ENCODE data around the gene SORCS2.
"Not testable (repeated sequence)": the region's sequence is repeated elsewhere in the genome, so short reads cannot be mapped to it uniquely, and the experiment has no call there.

Gene SORCS2

DNA sequence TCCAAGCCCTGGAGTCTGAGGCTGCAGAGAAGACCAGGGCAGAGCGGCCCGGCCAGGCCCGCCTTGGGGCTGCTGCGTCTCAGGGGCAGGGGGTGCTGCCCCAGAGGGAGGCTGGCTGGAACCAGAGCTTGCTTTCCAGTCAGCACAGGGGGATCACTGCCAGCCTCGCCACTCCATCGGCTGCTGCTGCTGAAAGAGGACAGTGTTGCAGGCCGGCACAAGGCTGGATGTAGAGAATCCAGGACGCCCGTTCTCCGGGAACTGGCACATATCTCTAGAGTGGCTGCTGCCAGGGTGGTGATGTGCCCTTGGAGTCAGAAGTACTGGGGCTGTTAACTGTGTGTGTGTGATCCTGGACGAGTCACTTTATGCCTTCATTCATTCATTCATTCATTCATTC is 31.9 kb upstream of the SORCS2 start:
- H3K4me2 ChIP-seq (ENCODE audit: low read length, poor library complexity, severe bottlenecking): no peak overlapping the region
- no peak overlapping the region for H3K9ac ChIP-seq (ENCODE audit: low read length)
- H3K4ac ChIP-seq (ENCODE audit: low read depth in 1 of 2, low read length in 2 of 2): no peak overlapping the region
- no peak overlapping the region for H2BK120ac ChIP-seq (ENCODE audit: low read depth, low read length)
- H2BK15ac ChIP-seq (ENCODE audit: low read depth, poor library complexity, severe bottlenecking): no peak overlapping the region
- H3K4me3 ChIP-seq (ENCODE audit: insufficient read depth in 1 of 2, low read depth in 1 of 2, low read length in 2 of 2): no peak overlapping the region
- H3K4me1 ChIP-seq (ENCODE audit: control insufficient read depth, insufficient read depth, low read depth, low read length): peaks cover 21% of the 10 kb centered on the region
- H3K18ac ChIP-seq (ENCODE audit: low read depth in 1 of 2, low read length in 2 of 2): no peak overlapping the region
- no peak overlapping the region for H4K8ac ChIP-seq (ENCODE audit: low read length)
- no peak overlapping the region for H2AFZ ChIP-seq (ENCODE audit: low read depth, low read length)
- no peaks in the 10 kb centered on the region for H3K79me1 ChIP-seq (replicated peaks; ENCODE audit: low read length, poor library complexity, severe bottlenecking)
- no peak overlapping the region for H3K23ac ChIP-seq (ENCODE audit: low read length in 2 of 2)
- H2AK5ac ChIP-seq (ENCODE audit: low read length, severe bottlenecking): no peak overlapping the region
- no peak for DNase-seq
- H3K27ac ChIP-seq (ENCODE audit: low read length, poor library complexity, severe bottlenecking): no peak overlapping the region
- H3K14ac ChIP-seq (ENCODE audit: low read length in 2 of 2): no peak overlapping the region
- no peaks in the 10 kb centered on the region for H3K36me3 ChIP-seq (ENCODE audit: control insufficient read depth in 1 of 2, insufficient read depth in 2 of 2, low read depth in 1 of 2, low read length in 2 of 2)
- peaks cover 29 to 47% of the 10 kb centered on the region in 2 experiments for H3K27me3 ChIP-seq (ENCODE audit: control insufficient read depth in 1 of 2, insufficient read depth in 1 of 2, low read length in 2 of 2)
- no peak overlapping the region for H4K91ac ChIP-seq (ENCODE audit: low read length)
- WGBS: 87% methylated on average over 7 of the region's 11 CpGs
- no peak overlapping the region for H2BK12ac ChIP-seq (ENCODE audit: low read length in 2 of 2)
- H2BK5ac ChIP-seq (ENCODE audit: low read depth, low read length, poor library complexity, severe bottlenecking): no peak overlapping the region
- H3K9me3 ChIP-seq (ENCODE audit: control insufficient read depth, low read length): no peaks in the 10 kb centered on the region

DNA sequence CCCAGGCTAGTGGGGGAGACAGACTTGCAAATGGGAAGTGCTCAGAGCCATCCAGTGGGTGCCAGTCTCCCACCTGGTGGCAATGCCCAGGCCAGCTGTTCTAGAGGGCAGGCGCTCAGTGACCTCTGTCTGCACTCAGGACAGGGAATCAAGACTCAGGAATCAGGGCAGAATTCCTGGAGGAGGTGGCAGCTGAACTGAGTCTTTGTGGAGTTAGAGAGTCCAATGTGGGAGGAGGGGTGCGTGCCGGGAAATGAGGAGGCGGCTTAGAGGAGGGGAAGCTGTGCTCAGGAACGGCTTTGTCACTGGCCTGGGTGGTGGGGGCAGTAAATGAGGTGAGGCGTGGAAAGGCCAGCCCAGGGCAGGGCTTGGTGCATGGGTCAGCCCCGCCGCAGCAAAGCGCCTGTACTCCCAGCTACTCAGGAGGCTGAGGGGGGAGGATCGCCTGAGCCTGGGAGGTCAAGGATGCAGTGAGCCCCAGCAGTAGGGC is 31.3 kb upstream of the SORCS2 start:
- Histone ChIP-seq H2BK15ac (ENCODE audit: low read depth, poor library complexity, severe bottlenecking) (no peak overlapping the region), H3K4me1 (ENCODE audit: control insufficient read depth, insufficient read depth, low read depth, low read length) (peaks cover 18% of the 10 kb centered on the region), H4K91ac (ENCODE audit: low read length) (no peak overlapping the region), H3K4me3 (ENCODE audit: insufficient read depth in 1 of 2, low read depth in 1 of 2, low read length in 2 of 2) (no peak overlapping the region), H3K79me1 (replicated peaks; ENCODE audit: low read length, poor library complexity, severe bottlenecking) (no peaks in the 10 kb centered on the region), H2BK120ac (ENCODE audit: low read depth, low read length) (no peak overlapping the region), H3K36me3 (ENCODE audit: control insufficient read depth in 1 of 2, insufficient read depth in 2 of 2, low read depth in 1 of 2, low read length in 2 of 2) (no peaks in the 10 kb centered on the region), H3K23ac (ENCODE audit: low read length in 2 of 2) (no peak overlapping the region), H3K9ac (ENCODE audit: low read length) (no peak overlapping the region), H3K18ac (ENCODE audit: low read depth in 1 of 2, low read length in 2 of 2) (no peak overlapping the region), H3K4me2 (ENCODE audit: low read length, poor library complexity, severe bottlenecking) (no peak overlapping the region), H2AFZ (ENCODE audit: low read depth, low read length) (no peak overlapping the region), H3K27me3 (ENCODE audit: control insufficient read depth in 1 of 2, insufficient read depth in 1 of 2, low read length in 2 of 2) (peaks cover 29 to 47% of the 10 kb centered on the region in 2 experiments), H4K8ac (ENCODE audit: low read length) (no peak overlapping the region), H3K4ac (ENCODE audit: low read depth in 1 of 2, low read length in 2 of 2) (no peak overlapping the region), H2AK5ac (ENCODE audit: low read length, severe bottlenecking) (no peak overlapping the region), H2BK12ac (ENCODE audit: low read length in 2 of 2) (no peak overlapping the region), H2BK5ac (ENCODE audit: low read depth, low read length, poor library complexity, severe bottlenecking) (no peak overlapping the region), H3K27ac (ENCODE audit: low read length, poor library complexity, severe bottlenecking) (no peak overlapping the region), H3K14ac (ENCODE audit: low read length in 2 of 2) (no peak overlapping the region), H3K9me3 (ENCODE audit: control insufficient read depth, low read length) (no peaks in the 10 kb centered on the region)
- 88% methylated on average over 10 of the region's 10 CpGs for WGBS
- DNase-seq: no peak

DNA sequence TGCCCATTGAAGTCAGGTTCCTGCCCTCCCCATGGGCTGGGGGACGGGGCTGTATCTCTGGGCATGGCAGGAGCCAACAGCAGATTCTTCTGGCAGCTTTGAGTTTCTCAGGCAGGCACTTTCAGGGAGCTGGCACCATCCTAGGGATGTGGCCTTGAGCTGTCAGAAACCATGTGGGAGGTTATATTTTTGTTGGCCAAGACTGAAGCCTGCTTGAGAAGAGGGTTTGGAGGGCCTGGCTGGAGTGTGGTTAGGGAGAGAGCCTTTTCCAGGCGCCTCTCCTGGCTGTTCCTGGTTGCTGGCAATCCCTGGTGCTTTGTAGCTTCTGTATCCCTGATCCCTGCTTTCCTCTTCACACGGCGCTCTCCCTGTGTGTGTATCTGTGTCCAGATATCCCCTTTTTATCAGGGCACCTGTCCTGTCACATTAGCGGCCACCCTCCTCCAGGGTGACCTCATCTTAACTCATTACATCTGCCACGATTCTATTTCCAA is 30.6 kb upstream of the SORCS2 start:
- Histone ChIP-seq H3K4me3 (ENCODE audit: insufficient read depth in 1 of 2, low read depth in 1 of 2, low read length in 2 of 2) (no peak overlapping the region), H3K36me3 (ENCODE audit: control insufficient read depth in 1 of 2, insufficient read depth in 2 of 2, low read depth in 1 of 2, low read length in 2 of 2) (no peaks in the 10 kb centered on the region), H2BK12ac (ENCODE audit: low read length in 2 of 2) (no peak overlapping the region), H3K4ac (ENCODE audit: low read depth in 1 of 2, low read length in 2 of 2) (no peak overlapping the region), H4K91ac (ENCODE audit: low read length) (no peak overlapping the region), H2BK5ac (ENCODE audit: low read depth, low read length, poor library complexity, severe bottlenecking) (no peak overlapping the region), H4K8ac (ENCODE audit: low read length) (no peak overlapping the region), H2BK15ac (ENCODE audit: low read depth, poor library complexity, severe bottlenecking) (no peak overlapping the region), H3K4me2 (ENCODE audit: low read length, poor library complexity, severe bottlenecking) (no peak overlapping the region), H3K27me3 (ENCODE audit: control insufficient read depth in 1 of 2, insufficient read depth in 1 of 2, low read length in 2 of 2) (peaks cover 31 to 43% of the 10 kb centered on the region in 2 experiments), H3K27ac (ENCODE audit: low read length, poor library complexity, severe bottlenecking) (no peak overlapping the region), H3K14ac (ENCODE audit: low read length in 2 of 2) (no peak overlapping the region), H3K18ac (ENCODE audit: low read depth in 1 of 2, low read length in 2 of 2) (no peak overlapping the region), H3K23ac (ENCODE audit: low read length in 2 of 2) (no peak overlapping the region), H2AK5ac (ENCODE audit: low read length, severe bottlenecking) (no peak overlapping the region), H3K9me3 (ENCODE audit: control insufficient read depth, low read length) (no peaks in the 10 kb centered on the region), H3K9ac (ENCODE audit: low read length) (no peak overlapping the region), H2AFZ (ENCODE audit: low read depth, low read length) (no peak overlapping the region), H2BK120ac (ENCODE audit: low read depth, low read length) (no peak overlapping the region), H3K4me1 (ENCODE audit: control insufficient read depth, insufficient read depth, low read depth, low read length) (peaks cover 17% of the 10 kb centered on the region), H3K79me1 (replicated peaks; ENCODE audit: low read length, poor library complexity, severe bottlenecking) (no peaks in the 10 kb centered on the region)
- DNase-seq: no peak
- WGBS: 71% methylated on average over 6 of the region's 6 CpGs

DNA sequence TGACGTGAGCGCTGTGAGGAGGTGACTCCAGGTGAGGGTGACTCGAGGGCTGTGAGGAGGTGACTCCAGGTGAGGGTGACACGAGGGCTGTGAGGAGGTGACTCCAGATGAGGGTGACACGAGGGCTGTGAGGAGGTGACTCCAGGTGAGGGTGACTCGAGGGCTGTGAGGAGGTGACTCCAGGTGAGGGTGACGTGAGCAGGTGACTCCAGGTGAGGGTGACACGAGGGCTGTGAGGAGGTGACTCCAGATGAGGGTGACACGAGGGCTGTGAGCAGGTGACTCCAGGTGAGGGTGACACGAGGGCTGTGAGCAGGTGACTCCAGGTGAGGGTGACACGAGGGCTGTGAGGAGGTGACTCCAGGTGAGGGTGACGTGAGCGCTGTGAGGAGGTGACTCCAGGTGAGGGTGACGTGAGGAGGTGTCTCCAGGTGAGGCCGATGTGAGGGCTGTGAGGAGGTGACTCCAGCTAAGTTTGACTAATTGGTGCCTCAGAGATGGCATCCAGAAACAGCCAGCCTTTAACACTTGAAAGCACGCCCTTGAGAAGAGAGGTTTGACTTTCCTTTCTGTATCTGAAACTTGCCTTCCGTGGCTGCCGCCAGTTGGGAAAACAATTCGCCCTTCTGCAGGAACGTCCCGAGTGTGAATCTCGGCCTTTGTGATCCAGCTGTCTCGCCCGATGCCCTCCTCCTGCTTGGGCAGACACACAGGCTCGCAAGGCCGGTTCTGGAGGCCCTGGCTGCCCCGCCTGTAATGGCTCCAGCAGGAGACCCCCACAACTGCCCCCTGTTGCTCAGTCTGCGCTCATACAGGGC is 27.1 kb upstream of the SORCS2 start:
- not testable (repeated sequence) for H3K79me1 ChIP-seq (replicated peaks; ENCODE audit: low read length, poor library complexity, severe bottlenecking); H4K8ac ChIP-seq (ENCODE audit: low read length); H2AFZ ChIP-seq (ENCODE audit: low read depth, low read length); H2BK120ac ChIP-seq (ENCODE audit: low read depth, low read length); H3K4ac ChIP-seq (ENCODE audit: low read depth in 1 of 2, low read length in 2 of 2); H3K4me1 ChIP-seq (ENCODE audit: control insufficient read depth, insufficient read depth, low read depth, low read length); H2AK5ac ChIP-seq (ENCODE audit: low read length, severe bottlenecking); DNase-seq; H3K18ac ChIP-seq (ENCODE audit: low read depth in 1 of 2, low read length in 2 of 2); H4K91ac ChIP-seq (ENCODE audit: low read length); H3K27ac ChIP-seq (ENCODE audit: low read length, poor library complexity, severe bottlenecking); H3K36me3 ChIP-seq (ENCODE audit: control insufficient read depth in 1 of 2, insufficient read depth in 2 of 2, low read depth in 1 of 2, low read length in 2 of 2); H2BK12ac ChIP-seq (ENCODE audit: low read length in 2 of 2); H2BK5ac ChIP-seq (ENCODE audit: low read depth, low read length, poor library complexity, severe bottlenecking); H3K9me3 ChIP-seq (ENCODE audit: control insufficient read depth, low read length); H2BK15ac ChIP-seq (ENCODE audit: low read depth, poor library complexity, severe bottlenecking); H3K9ac ChIP-seq (ENCODE audit: low read length); H3K23ac ChIP-seq (ENCODE audit: low read length in 2 of 2); H3K14ac ChIP-seq (ENCODE audit: low read length in 2 of 2); H3K4me2 ChIP-seq (ENCODE audit: low read length, poor library complexity, severe bottlenecking); H3K4me3 ChIP-seq (ENCODE audit: insufficient read depth in 1 of 2, low read depth in 1 of 2, low read length in 2 of 2)
- H3K27me3 ChIP-seq (ENCODE audit: control insufficient read depth in 1 of 2, insufficient read depth in 1 of 2, low read length in 2 of 2): peaks cover 37 to 47% of the 10 kb centered on the region in 2 experiments
- WGBS: 84% methylated on average over 28 of the region's 28 CpGs

Data from mesenchymal stem cell (in vitro differentiated cells and primary cell).